ENCODE results near the gene LACTB.

Gene LACTB

DNA sequence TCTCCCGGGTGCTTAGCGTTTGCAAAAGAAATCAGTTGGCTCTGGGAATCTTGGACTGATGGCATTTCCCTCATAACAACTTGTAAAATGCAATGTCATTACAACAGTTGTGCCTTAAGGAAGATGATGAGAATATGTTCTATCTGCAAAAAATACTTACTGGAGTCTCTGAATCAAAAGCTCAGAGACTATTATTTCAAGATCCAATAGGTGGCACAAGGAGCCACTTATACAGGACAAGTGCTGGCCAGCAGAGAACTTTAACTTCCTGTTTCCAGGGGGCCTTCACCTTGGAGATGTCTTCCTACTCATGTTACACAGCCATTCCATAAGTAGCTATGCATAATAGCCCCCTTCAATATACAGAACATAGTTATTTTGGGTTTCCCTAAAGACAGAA, 44.6 kb downstream of the LACTB start:
- no peak for DNase-seq (ENCODE audit: low read depth in 1 of 2, low spot score in 1 of 2)

- DNase-seq (ENCODE audit: low read depth in 1 of 2, low spot score in 1 of 2), result no peak
These were observed 48.1 kb downstream of the LACTB start for GRCh38 chr15:63169788-63170187.

DNA sequence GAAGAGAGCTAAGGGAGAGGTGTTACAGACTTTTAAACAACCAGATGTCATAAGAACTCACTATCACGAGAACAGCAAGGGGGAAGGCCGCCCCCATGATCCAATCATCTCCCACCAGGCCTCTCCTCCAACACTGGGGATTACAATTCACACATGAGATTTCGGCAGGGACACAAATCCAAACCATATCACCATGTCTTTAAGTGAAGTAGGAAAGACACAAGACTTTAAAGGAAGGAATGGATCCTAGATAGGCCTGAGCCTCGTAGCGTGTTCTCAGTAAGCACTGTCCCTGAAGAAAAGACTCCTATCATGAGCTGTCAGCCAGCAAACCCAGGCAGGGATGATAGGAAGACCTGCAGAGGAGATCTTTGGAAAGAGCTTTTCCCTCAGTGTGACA, 50.7 kb downstream of the LACTB start:
- DNase-seq (ENCODE audit: low read depth in 1 of 2, low spot score in 1 of 2), result no peak

- DNase-seq (ENCODE audit: low read depth in 1 of 2, low spot score in 1 of 2), result no peak
These were observed 51.3 kb downstream of the LACTB start for GRCh38 chr15:63172851-63173451.

DNA sequence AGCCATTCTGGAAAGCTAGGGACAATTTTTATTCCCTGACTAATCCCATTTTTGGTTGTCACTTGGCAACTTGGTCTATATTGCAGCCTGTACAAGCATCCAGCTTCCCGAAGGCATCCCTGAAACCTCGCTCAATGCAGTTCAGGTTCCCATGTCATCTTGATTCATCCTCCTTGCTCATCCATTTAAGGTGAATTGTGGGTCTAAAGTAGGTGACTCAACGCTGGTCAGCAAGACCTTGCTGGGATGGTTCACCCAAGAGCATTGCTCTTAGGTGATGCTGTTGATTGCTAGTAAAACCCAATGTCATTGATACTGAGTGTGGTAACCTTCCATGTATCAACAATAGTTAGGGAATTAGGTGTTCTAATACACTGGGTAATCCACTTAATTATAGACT, 54.6 kb downstream of the LACTB start:
- no peak for DNase-seq (ENCODE audit: low read depth in 1 of 2, low spot score in 1 of 2)

DNA sequence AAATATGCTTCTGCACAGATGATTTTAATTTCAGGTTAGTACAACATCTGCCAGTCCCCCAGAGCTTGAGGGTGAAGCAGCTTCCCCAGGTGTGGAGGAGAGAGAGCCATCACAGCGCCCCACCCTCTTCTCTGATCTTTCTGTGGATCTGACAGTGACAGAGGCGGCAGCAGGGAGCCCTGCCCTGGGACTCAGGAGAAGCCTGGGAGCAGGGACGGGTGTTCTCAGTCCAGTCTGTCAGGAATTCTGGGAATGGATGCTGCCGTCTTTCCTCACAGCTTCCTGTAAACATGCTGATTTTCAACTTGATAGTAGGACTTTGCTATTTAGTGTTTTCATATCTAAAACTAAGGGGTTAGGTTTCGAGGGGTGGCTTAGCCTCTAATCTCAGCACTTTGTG, 56.4 kb downstream of the LACTB start:
- DNase-seq (ENCODE audit: low read depth in 1 of 2, low spot score in 1 of 2), result no peak

GRCh38 chr15:63180746-63181145, 59.1 kb downstream of the LACTB start:
- DNase-seq (ENCODE audit: low read depth in 1 of 2, low spot score in 1 of 2), result no peak

GRCh38 chr15:63181648-63182047, 60.0 kb downstream of the LACTB start:
- DNase-seq (ENCODE audit: low read depth in 1 of 2, low spot score in 1 of 2), result no peak

DNA sequence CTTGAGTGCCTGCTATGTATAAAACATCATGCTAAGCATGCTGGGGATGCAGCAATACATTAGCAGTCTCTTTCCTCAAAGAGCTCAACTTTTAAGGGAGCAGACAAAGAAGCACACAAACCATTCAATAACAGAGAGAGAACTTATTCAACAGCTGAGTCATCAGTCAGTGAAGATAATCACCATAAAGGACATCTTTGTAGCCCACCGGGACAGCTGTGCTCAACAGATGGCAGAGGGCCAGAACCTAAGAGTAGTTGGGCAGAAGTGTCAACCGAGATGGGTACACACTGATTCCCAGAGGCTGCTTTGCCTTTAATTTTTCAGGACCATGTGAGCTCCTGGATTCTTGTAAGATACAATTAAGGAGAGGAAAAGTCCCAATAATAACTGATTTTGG, 63.5 kb downstream of the LACTB start:
- DNase-seq (ENCODE audit: low read depth in 1 of 2, low spot score in 1 of 2), result no peak

DNA sequence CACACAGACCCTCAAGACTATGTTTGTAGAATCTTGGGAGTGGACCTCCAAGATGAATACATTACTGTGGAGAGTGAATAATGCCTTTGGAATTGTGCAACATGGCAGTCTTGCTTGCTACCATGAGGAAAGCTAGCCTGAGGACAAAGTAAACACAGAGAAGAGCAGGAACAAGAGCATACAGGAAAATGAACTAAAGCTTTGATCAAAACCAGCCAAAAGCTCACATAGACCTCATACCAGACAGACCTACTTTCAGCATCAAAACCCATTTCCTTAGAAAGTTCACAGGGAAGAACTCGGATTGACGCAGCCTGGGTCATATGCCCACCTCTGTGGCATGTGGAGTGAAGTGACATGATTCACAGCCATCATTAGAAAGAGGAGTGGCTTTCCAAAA, 64.4 kb downstream of the LACTB start:
- no peak for DNase-seq (ENCODE audit: low read depth in 1 of 2, low spot score in 1 of 2)

DNA sequence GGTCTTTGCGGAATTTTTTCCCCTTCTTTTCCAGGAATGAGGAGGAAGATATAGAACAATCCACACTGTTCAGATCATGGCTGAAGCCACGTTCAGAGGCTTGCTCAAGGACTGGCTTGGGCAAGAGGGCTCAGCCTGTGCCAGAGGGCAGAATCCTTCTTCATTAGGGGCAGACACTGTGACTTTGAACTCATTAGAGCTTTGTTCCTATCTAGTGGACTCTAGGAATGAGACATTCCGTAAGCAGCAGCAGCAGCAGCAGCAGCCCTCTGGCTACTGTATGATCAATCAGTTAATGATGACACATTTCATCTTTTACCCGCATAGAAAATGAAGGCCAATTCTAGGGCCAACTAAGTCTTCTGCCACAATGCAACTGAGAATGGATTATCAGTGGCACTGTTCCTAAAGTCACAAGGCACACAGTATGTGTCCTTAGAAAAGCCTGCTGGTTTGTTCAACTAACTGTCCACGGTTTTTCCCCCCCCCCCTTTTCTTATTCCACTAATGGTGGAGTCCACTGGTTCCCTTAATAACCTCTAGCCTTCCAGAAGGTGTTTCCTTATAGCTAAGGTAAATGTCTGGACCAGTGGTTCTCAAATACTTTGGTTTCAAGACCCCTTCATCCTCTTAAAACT, 66.0 kb downstream of the LACTB start:
- no peak for DNase-seq (ENCODE audit: low read depth in 1 of 2, low spot score in 1 of 2)

DNA sequence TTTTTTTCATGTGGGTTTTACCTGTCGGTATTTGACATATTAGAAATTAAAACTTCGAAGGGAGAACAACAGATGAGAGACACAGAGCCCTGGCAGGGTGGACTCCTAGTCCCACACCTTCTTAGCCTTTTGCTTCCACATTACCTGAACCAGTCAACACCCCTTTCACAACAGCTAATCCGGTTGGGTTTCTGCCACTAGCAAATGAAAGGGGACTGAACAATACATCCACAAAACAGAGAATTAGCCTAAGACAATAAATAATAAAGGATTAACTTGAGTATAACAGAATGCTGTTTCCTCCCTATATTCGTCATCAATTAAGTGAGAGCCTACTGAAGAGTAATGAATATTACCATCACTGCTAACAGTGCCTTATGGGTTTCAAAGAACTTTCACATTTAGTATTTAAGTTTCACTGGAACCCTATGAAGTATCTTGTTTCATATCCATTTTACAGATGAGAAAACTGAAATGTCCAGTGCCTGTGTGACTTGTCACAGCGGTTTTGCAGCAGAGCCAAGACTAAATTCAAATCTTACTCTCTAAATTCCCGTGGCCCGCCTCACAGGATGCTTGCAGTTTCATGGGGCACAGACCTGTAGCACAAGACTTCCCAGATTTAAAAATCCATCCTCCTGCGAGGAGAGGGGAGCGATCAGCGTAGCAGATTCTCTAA, 66.7 kb downstream of the LACTB start:
- no peak for DNase-seq (ENCODE audit: low read depth in 1 of 2, low spot score in 1 of 2)

DNA sequence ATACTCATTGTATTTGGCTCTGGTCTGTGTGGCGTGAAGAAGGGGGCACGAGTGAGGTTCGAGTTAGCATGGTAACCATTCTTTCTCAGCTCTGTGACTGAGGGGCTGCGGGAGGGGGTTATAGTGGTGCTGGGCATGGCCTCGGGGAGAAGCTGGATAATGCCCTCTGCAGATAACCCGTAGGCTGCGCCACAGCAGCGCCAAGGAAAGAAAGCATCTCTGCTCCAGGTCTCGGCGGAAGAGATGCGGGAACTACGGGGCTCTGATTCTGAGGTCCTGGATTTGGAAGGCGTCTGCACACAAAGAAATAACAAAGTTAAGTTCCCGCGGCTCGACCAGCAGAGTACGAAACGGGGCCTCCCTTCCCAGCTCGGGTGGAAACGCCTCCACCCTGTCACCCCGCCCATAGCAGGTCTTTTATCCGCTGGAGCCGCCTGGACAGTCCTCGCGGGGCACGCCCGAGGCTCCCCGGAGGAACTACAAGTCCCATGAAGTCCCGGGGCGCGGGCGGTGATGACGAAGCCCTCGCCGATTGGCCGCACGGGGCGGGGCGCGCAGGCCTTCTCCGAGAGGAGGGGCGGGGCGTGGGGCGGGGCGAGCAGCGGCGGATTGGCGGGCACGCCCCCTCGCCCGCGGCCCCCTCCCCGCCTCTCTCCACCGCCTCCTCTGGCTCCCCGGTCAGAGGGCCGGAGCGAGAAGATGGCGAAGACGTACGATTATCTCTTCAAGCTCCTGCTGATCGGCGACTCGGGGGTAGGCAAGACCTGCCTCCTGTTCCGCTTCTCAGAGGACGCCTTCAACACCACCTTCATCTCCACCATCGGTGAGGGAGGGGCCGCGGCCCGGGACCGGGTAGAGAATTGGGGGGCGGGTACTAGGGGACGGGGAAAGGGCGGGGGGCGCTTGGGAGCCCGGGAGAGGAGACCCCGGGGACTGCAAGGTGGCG, 67.5 kb downstream of the LACTB start, which contains the start of gene RAB8B:
Gene RAB8B (plus strand): TSS at position 681 of the 946 bp plus-strand sequence. CDS start 19 bp downstream, at position 700.
- DNase-seq (ENCODE audit: low read depth in 1 of 2, low spot score in 1 of 2), result peak; percentile 97 to 98

DNA sequence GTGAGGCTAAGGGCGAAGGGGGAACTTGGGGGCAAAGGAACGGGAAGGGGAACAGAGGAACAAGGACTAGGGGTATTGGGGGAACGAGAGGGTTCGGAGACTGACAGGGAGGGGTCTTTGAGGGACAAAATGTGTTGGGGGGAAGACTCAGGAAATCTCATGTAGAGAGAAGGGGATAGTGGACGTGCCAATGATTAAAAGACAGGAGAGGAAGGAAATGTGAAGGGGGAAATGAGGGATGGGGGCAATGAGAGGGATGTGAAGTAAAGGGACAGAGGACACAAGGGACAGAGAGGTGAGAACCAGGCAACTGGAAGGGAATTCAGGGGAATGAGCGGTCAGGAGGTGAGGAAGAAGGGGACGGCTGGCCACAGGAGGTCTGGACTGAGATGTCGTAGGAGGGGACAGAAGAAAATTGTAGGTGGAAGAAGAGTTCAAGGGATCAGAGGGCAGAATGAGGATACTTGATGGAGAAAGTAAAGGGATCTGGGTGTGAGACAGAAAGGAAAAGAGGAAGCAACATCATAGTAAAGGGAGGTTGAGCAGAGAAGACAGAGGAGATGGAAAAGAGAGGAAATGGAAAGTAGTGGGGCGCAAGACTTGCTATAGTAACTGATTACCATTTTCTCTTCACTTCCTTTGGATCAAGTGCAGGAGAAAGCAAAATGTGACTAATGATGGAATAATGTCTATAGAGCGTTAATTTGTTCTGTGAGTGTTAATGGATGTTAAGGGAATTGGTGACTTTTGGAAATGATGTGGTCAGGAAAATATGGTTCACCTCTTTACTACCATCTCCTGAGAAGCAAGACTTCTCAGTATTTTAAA, 68.5 kb downstream of the LACTB start:
- no peak for DNase-seq (ENCODE audit: low read depth in 1 of 2, low spot score in 1 of 2)

GRCh38 chr15:63190769-63191649, 69.3 kb downstream of the LACTB start:
- DNase-seq (ENCODE audit: low read depth in 1 of 2, low spot score in 1 of 2), result no peak
